NCI-H526 treated with DMSO at 0.1 percent for 48 hours (cell line): ENCODE measurements around the gene MREG.
A peak's percentile ranks its signal among the peaks of the same experiment; 100 is the strongest.

ENCODE experiments used
- DNase-seq: peaks from one replicate; lab custom pipeline; 2025; lab: John Stamatoyannopoulos, UW

MREG gene, protein sequence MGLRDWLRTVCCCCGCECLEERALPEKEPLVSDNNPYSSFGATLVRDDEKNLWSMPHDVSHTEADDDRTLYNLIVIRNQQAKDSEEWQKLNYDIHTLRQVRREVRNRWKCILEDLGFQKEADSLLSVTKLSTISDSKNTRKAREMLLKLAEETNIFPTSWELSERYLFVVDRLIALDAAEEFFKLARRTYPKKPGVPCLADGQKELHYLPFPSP

GRCh38 chr2:216013080-216013909, at the start of gene MREG:
MREG (minus strand) TSS chr2:216013551; CDS start chr2:216013327, 224 bp downstream.
- DNase-seq = peak; percentile 60

DNA sequence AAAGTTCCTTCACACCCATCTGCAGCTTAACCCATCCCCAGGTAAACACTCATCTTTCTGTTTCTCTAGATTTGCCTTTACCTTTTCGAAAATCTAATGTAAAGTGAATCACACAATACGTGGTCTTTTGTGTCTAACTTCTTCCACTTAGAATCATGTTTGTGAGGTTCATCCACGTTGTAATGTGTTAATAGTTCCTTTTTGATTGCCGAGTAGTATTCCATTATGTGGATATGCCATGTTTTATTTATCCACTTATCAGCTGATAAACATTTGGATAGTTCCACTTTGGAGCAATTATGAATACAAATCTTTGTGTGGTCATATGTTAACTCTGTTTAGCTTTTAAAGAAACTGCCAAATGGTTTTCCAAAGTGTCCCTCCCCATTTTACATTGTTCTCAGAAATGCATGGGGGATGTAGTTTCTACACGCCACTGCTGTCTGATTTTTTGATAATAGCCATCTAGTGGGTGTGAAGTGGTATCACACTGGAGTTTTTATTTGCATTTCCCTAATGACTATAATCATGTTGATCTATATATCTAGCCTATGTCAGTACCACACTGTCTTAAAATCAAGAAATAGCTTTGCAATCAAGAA, 46.0 kb upstream of the MREG start:
- no peak for DNase-seq

GRCh38 chr2:216057688-216058193, 44.4 kb upstream of the MREG start:
- DNase-seq = no peak

- DNase-seq = no peak
Measured at GRCh38 chr2:216056739-216057138, 43.4 kb upstream of the MREG start.

GRCh38 chr2:216055680-216056079, 42.3 kb upstream of the MREG start:
- no peak for DNase-seq

DNA sequence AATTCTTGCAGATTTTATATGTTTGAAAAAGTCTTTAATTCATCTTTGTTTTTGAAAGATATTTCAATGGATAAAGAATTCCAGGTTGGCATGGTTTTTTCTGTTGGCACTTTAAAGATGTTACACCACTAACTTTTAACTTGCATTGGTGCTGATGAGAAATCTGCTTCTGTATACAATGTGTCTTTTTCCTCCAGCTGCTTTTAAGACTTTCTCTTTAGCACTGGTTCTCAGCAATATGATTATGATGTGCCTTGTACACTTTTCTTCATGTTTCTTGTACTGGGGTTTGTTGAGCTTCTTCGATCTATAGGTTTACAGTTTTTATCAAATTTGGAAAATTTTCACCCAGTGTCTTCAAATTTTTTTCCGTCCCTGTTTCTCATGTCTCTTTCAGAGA, 39.1 kb upstream of the MREG start:
- no peak for DNase-seq

DNA sequence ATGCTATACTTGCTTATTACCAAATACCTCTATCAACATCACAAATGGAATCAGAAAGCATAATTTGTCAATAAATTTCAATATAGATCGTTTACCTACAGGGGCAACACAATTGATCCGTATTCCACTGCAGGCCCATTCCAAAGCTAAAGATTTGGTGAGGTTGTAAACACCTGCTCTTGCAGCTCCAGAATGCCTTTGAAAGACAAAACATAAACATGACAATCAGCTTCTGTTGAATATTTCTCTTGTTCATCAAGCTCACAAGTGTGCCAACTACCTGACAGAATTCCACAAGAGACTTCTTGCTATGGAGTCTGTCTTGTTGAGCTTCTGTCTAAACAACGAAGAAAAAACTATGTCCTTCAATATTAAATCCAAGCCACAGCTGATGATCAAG, 38.0 kb upstream of the MREG start:
- no peak for DNase-seq

- no peak for DNase-seq
Measured at GRCh38 chr2:216049452-216049851, 36.1 kb upstream of the MREG start.

DNA sequence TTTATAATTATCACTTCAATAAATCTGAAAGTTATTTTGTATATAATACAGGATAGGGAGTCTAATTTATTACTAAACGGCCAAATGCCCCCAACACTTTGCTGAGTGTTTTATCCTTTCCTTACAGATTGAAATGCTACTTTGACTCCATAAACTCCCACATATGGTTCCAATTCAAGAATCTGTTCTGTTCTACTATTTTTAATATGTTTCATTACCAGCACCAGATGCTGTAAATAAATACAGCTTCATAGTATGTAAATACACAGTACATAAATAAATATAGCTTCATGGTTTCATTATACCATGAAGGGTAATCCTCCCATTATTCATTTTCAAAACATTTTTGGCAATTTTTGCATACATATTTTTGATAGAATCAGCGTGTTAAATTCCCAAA, 34.0 kb upstream of the MREG start:
- DNase-seq = no peak

DNA sequence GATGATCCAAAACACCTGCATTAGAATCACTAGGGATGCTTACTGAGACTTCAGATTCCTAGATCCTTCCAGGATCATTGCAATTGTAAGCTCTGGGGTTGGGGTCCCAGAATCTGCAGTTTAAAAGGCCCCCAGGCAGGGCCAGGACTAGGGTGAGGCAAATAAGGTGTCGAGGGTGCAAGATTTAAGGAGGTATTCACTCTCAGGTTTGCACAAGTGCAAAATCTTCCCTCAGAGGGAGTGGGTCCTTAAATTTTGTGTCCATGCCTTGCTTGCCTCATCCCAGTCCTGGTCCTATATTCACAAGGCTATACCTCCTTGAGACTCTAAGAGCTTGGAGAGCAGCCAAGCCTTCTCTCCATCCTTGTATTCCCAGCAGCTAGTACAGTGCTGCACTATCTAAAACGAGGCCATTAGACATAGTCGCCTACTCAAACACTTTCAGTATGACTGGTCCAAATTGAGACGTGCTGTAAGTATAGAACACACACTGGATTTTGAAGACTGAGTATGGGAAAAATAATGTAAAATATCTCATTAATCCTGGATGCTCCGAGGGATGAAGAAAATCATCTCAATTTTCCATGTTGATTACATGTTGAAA, 31.6 kb upstream of the MREG start:
- no peak for DNase-seq

- no peak for DNase-seq
Measured at GRCh38 chr2:216043949-216044348, 30.6 kb upstream of the MREG start.

- DNase-seq = no peak
Measured at GRCh38 chr2:216041438-216041837, 28.1 kb upstream of the MREG start.

DNA sequence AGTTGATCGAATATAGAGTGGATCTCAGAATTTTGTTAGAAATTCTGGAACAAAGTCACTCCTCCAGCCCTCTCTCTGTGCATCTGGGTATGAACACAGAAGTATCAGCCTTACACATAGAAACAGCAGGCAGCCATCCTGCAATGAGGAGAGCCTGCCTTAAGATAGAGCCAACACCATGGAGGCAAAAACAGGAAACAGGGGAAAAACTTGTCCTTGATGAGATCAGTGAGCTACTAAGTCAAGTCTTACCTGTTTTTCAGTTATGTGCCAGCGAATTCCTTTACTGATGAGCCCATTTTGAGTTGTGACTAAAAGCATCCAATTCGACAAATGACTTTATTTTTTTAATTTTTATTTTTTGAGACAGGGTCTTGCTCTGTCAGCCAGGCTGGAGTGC, 26.6 kb upstream of the MREG start:
- no peak for DNase-seq

- peak; percentile 15 for DNase-seq
Measured at GRCh38 chr2:216034065-216034464, 20.7 kb upstream of the MREG start.

DNA sequence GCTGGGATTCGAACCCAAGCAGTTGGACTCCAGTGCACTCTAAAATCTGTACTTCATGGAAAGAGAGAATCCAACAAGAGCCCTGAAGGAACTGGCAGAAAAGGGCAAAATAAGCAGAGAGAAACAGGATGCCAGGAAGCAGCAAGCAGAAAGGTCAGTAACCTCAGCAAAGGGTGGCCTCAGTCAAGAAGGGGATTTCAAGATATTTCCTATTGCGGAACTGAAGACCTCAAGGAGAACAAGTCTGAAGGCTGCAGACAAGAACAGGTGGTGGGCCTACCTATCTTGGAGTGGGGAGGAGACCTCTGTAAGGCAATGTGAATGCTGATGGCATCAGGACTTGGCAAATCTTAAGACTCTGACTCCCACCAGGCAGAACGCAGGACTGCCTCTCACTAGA, 20.1 kb upstream of the MREG start:
- no peak for DNase-seq

DNA sequence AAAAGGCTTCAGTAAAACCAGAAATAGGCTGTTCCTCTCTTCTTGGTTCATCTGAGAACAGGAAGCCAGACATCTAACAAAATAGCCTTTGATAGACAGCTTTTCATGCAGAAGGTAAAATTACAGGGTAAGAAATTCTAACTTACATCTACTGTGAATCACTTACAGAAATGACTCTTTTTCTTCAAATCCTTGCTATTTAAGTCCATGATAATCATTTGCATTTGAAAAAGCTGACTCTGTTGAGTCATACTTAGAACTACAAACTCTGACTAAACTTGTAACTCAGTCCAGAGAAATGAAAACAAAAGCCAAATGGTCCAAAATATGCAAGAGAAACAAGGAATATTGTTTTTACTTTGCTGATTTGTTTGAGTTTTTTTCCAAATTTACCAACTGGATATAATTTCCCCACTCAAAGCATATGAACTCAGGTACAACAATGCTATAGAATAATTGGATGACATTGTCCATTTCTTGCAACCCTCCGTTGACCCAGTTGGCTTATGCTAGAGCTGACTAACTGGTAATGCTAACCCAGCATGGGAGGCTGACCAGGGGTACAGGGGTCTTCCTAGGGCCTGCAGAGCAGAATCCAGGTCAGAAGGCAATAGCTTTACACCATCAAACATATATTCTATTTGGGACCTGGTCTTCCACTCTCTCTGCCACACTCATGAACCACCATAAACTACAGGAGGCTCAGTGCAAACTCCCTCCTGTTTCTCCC, 18.8 kb upstream of the MREG start:
- DNase-seq = no peak

GRCh38 chr2:216030216-216030615, 16.9 kb upstream of the MREG start:
- no peak for DNase-seq

DNA sequence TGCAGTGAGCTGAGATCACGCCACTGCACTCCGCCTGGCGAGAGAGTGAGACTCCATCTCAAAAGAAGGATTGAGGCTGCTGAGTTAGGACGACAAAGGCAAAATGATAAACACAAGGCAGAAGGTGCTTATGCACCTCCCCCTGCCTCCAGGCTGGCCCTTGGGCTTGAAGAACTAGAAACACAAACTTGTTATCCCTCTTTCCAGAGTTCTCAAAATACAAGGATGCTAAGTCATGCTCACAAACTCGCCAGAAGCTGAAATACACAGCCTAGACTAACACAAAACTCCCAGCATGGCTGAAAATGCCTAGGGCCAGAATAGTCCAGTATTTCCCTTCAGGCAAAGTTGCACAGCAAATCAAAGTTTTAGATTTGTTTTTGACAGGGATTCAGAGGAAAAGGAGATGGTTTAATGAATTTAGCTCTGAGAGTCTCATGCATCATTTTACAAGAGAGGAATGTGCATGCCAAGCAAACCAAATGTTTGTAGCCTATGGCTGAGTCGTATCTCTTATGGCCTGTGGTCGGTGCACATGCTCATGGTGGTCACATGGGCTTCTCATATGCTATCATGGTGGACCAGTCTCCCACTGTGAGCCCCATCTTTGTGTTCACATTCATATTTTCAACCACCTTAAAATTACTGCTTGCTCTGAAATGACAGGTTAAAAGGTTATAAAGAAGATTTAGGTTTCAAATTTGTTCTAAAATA, 16.2 kb upstream of the MREG start:
- no peak for DNase-seq

GRCh38 chr2:216024779-216025336, 11.5 kb upstream of the MREG start:
- no peak for DNase-seq

DNA sequence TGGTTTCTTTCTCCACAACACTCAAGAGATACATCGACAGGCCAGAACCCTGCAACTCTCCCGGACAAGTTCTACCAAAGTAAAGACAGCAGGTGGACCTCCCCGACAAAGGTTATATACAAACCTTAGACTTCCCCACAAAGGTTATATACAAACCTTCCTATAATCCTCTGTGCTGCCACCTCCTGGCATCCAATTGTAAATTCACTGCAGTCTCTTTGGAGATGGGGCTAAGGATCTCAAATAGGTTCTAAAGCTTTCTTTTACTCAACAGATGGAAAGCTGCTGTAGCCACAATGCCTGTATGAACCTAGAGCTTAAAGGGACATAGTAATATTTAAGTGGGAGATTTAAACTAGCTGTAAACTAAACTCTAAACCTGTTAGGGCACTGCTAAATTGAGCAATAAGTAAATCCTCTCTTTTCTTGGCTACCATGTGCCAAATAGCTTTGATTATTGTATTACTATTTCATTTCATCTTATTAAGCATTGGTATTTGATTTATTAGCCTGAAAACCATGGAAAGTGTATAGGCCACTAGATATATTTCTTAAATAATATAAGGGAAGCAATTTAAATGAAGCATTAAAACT, 9.8 kb upstream of the MREG start:
- peak; percentile 7 for DNase-seq
